GM12873 (cell line): ENCODE data around the gene HSBP1.

ENCODE experiments used
- CTCF ChIP-seq: IDR thresholded peaks from 2 replicates; pipeline ENCODE4 v1.5.1; 2012; ENCODE audit warnings: low read depth, mild to moderate bottlenecking, moderate library complexity, low read length, control low read depth; ENCODE audit not compliant: insufficient read depth; ENCODE audit errors: missing control alignments

HSBP1 gene

GRCh38 chr16:83840060-83840617 lies 32.4 kb downstream of the HSBP1 start:
- TF ChIP-seq CTCF: no peak

- TF ChIP-seq CTCF: no peak
These were observed 34.5 kb downstream of the HSBP1 start for GRCh38 chr16:83842291-83842690.

GRCh38 chr16:83842756-83843507 lies 35.2 kb downstream of the HSBP1 start:
- TF ChIP-seq CTCF: no peak

- TF ChIP-seq CTCF: no peak
These were observed 35.9 kb downstream of the HSBP1 start for GRCh38 chr16:83843657-83844056.

GRCh38 chr16:83845263-83845662 lies 37.5 kb downstream of the HSBP1 start:
- no peak for TF ChIP-seq CTCF

- TF ChIP-seq CTCF: no peak
These were observed 39.8 kb downstream of the HSBP1 start for GRCh38 chr16:83847371-83848225.

GRCh38 chr16:83849421-83849820 lies 41.6 kb downstream of the HSBP1 start:
- no peak for TF ChIP-seq CTCF
